Natural killer cell (primary cell): Measurements from ENCODE around the gene MYO1D. TPM values are rescaled to one million over a fixed set of nuclear protein-coding genes. Genes with fewer than 3 reads are reported as not detected.

Source experiments
- ATAC-seq, 3 donors: fragments of 150-1000 bp in 2 of 3; fragments of 200-7000 bp in 1 of 3; cut with Tn5 transposase; 1 replicate in 1 of 3; 2 replicates in 2 of 3; pipeline ENCODE4 v1.10.0; 2021; ENCODE audit warnings: mild to moderate bottlenecking in 2 of 3, moderate library complexity in 2 of 3
- DNase-seq, 2 donors: peaks; one replicate each; pipeline versions ENCODE4 v3.0.0 to v3.0.0-alpha.2; 2013 to 2021; ENCODE audit warnings: mixed read lengths in 1 of 2
- H3K27ac ChIP-seq: one replicate; pipeline ENCODE4 v1.5.1; 2013; ENCODE audit warnings: mild to moderate bottlenecking, low read length
- H3K27me3 ChIP-seq: one replicate; pipeline ENCODE4 v1.6.1; 2013; ENCODE audit warnings: low read length; ENCODE audit not compliant: control insufficient read depth, insufficient read depth
- H3K36me3 ChIP-seq: one replicate; pipeline ENCODE4 v1.6.1; 2013; ENCODE audit warnings: low read length; ENCODE audit not compliant: control insufficient read depth, insufficient read depth
- H3K4me1 ChIP-seq: one replicate; pipeline ENCODE4 v1.6.1; 2013; ENCODE audit warnings: low read length; ENCODE audit not compliant: control insufficient read depth, insufficient read depth
- H3K4me3 ChIP-seq: one replicate; pipeline ENCODE4 v1.5.1; 2013; ENCODE audit warnings: low read length
- H3K9me3 ChIP-seq: one replicate; pipeline ENCODE4 v1.6.1; 2013; ENCODE audit warnings: low read length; ENCODE audit not compliant: control insufficient read depth, insufficient read depth
- H3K27ac Mint-ChIP-seq, 2 donors: one replicate each; pipeline ENCODE4 v1.8.0; 2022; ENCODE audit warnings: mild to moderate bottlenecking in 2 of 2, mixed read lengths in 2 of 2, moderate library complexity in 1 of 2
- H3K27me3 Mint-ChIP-seq, 2 donors: one replicate each; pipeline ENCODE4 v1.8.0; 2022; ENCODE audit warnings: low read depth in 2 of 2, mixed read lengths in 2 of 2
- H3K36me3 Mint-ChIP-seq: one replicate; pipeline ENCODE4 v1.8.0; 2022; ENCODE audit warnings: mixed read lengths
- H3K4me1 Mint-ChIP-seq, 2 donors: one replicate each; pipeline ENCODE4 v1.8.0; 2022; ENCODE audit warnings: mixed read lengths in 2 of 2
- H3K4me3 Mint-ChIP-seq: one replicate; pipeline ENCODE4 v1.8.0; 2022; ENCODE audit warnings: mild to moderate bottlenecking, moderate library complexity, mixed read lengths
- H3K9me3 Mint-ChIP-seq, 2 donors: one replicate each; pipeline ENCODE4 v1.8.0; 2022; ENCODE audit warnings: mixed read lengths in 2 of 2
- WGBS: methylation state at CpG from one replicate; pipeline ENCODE4 v1.1.7; 2013; ENCODE audit warnings: missing lambda C conversion rate; ENCODE audit not compliant: insufficient coverage; 5-methylcytosine and 5-hydroxymethylcytosine counted together
- intact Hi-C: fragments of 100-400 bp; cut with micrococcal nuclease; formaldehyde crosslinking; loops from one replicate; pipeline ENCODE4 v1.14.2; 2022
- total RNA-seq, 4 donors: library from RNA; stranded (reverse); fragments of 120-200 nt in 1 of 4; gene quantifications; one replicate each; pipeline versions ENCODE4 v1.2.3 to v1.2.4, GENCODE V29; 2013 to 2022
- TF ChIP-seq, protein P1 (sequence below): fragments of 200-600 bp; IDR thresholded peaks from one replicate; pipeline ENCODE4 v1.8.0; 2022; ENCODE audit warnings: antibody characterized with exemption

MYO1D gene
- total RNA-seq, 3 donors from 2014 or later (not counting 1 experiment from before 2014, with no cell fraction given), result 6.8 to 20.2 (median 10.5) TPM

DNA sequence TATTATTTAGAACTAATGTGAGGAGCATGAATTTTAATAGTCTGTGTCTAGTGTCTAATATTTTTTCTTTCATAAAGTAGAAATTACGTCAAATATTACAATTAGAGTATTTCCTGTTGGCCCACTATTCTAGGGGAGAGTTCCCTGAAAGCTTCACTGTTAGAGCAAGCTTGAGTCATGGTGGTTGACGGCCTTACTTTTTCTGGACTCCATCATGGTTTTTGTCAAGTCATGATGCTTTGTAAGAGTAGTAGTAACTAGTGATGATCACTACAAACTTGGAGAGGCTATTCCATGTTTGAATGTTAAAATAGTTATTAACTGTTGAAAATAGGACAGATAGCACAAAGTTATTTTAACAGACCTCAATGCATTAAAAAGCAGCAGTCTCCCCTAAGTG lies 431.0 kb downstream of the MYO1D start:
- peaks cover 12% of the 10 kb centered on the region for H3K4me1 ChIP-seq
- no peak for DNase-seq
- no peaks in the 10 kb centered on the region for H3K9me3 Mint-ChIP-seq
- no peaks in the 10 kb centered on the region for H3K27me3 Mint-ChIP-seq
- 63% methylated on average over 2 of the region's 2 CpGs for WGBS
- no peaks in the 10 kb centered on the region for H3K9me3 ChIP-seq
- H3K27ac ChIP-seq, result no peak overlapping the region
- TF ChIP-seq, protein P1, sequence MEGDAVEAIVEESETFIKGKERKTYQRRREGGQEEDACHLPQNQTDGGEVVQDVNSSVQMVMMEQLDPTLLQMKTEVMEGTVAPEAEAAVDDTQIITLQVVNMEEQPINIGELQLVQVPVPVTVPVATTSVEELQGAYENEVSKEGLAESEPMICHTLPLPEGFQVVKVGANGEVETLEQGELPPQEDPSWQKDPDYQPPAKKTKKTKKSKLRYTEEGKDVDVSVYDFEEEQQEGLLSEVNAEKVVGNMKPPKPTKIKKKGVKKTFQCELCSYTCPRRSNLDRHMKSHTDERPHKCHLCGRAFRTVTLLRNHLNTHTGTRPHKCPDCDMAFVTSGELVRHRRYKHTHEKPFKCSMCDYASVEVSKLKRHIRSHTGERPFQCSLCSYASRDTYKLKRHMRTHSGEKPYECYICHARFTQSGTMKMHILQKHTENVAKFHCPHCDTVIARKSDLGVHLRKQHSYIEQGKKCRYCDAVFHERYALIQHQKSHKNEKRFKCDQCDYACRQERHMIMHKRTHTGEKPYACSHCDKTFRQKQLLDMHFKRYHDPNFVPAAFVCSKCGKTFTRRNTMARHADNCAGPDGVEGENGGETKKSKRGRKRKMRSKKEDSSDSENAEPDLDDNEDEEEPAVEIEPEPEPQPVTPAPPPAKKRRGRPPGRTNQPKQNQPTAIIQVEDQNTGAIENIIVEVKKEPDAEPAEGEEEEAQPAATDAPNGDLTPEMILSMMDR, result no peak
- peak overlapping the region; percentile 86 for H3K4me3 Mint-ChIP-seq
- peaks cover 31 to 38% of the 10 kb centered on the region in 2 donors for H3K4me1 Mint-ChIP-seq
- H3K27me3 ChIP-seq, result no peaks in the 10 kb centered on the region
- H3K36me3 ChIP-seq, result peaks cover 26% of the 10 kb centered on the region
- intact Hi-C loops, result loop anchor here (10.0 kb wide), 1 partner anchor 191 kb away; no protein-coding TSS in a partner anchor
- no peak overlapping the region for H3K4me3 ChIP-seq
- H3K36me3 Mint-ChIP-seq, result peaks cover 13% of the 10 kb centered on the region
- ATAC-seq, result no peak
- H3K27ac Mint-ChIP-seq, result peak overlapping the region; percentile 82 to 95

DNA sequence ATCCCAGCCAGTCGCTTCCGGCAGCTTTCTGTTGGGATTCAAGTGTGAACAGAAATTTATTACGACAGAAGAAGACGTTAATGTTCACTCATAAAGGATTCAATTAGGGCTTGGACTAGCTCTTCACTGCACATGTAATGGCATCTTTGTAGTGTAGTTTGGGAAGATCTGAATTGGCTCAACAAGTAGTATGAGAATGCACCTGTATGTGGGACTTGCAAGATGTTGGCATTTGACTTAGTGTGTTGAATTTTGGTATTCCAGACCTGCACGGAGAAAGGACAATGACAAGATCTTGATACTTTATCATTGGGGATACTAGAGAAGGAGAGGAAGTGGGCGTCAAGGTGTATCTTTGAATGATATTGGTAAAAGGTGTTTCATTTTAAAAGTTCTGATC lies 431.4 kb downstream of the MYO1D start:
- H3K9me3 ChIP-seq, result no peaks in the 10 kb centered on the region
- DNase-seq (no peak), ATAC-seq (no peak)
- H3K36me3 ChIP-seq, result peaks cover 22% of the 10 kb centered on the region
- Mint-ChIP-seq H3K36me3 (peaks cover 8% of the 10 kb centered on the region), H3K4me1 (peaks cover 31 to 35% of the 10 kb centered on the region in 2 donors), H3K4me3 (peak overlapping the region; percentile 86), H3K27ac (peak overlapping the region; percentile 82 to 95), H3K9me3 (no peaks in the 10 kb centered on the region), H3K27me3 (no peaks in the 10 kb centered on the region)
- 32% methylated on average over 6 of the region's 6 CpGs for WGBS
- H3K4me1 ChIP-seq, result peaks cover 12% of the 10 kb centered on the region
- H3K27me3 ChIP-seq, result no peaks in the 10 kb centered on the region
- H3K4me3 ChIP-seq, result peak overlapping the region; percentile 86
- intact Hi-C loops, result loop anchor here (10.0 kb wide), 1 partner anchor 191 kb away; no protein-coding TSS in a partner anchor
- H3K27ac ChIP-seq, result no peak overlapping the region
- TF ChIP-seq, protein P1, result no peak

DNA sequence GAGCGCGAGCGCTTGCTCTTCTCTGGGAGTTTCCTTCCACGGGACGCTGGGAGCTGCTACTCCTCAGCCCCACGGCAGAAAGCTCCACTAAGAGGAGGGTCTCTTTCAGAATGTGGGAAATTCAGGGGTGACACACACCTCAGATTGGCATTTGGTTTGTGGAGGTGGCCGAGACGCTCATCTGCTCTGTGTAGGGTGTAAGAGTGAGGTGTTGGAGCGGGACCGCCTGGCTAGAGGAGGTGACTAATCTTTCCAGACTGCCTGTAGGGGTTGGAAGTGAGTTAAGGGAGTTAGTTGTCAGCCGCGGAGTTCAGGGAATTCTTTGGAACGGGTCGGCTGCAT lies 431.9 kb downstream of the MYO1D start:
- Histone ChIP-seq H3K4me1 (peaks cover 12% of the 10 kb centered on the region), H3K27me3 (no peaks in the 10 kb centered on the region), H3K9me3 (no peaks in the 10 kb centered on the region), H3K4me3 (peak overlapping the region; percentile 86), H3K36me3 (peaks cover 22% of the 10 kb centered on the region), H3K27ac (peak overlapping the region; percentile 68)
- under 1% methylated on average over 14 of the region's 14 CpGs for WGBS
- peaks cover 31 to 33% of the 10 kb centered on the region in 2 donors for H3K4me1 Mint-ChIP-seq
- peak overlapping the region; percentile 82 to 95 for H3K27ac Mint-ChIP-seq
- ATAC-seq (peak in 2 of 3 donors; percentile 9 to 36), DNase-seq (peak; percentile 39 to 44)
- peaks cover 5% of the 10 kb centered on the region for H3K36me3 Mint-ChIP-seq
- no peaks in the 10 kb centered on the region for H3K27me3 Mint-ChIP-seq
- H3K9me3 Mint-ChIP-seq, result no peaks in the 10 kb centered on the region
- intact Hi-C loops, result loop anchor here (10.0 kb wide), 1 partner anchor 190 kb away; no protein-coding TSS in a partner anchor
- TF ChIP-seq, protein P1, result no peak
- H3K4me3 Mint-ChIP-seq, result peak overlapping the region; percentile 86
